Adrenal gland (tissue), 5 donors: ENCODE results near the gene TACR1.

ENCODE experiments used
- POLR2A ChIP-seq, 2 donors: fragments of 450-650 bp; IDR thresholded peaks; one replicate each; pipeline ENCODE4 v1.6.1; 2017; ENCODE audit warnings: antibody characterized with exemption in 2 of 2, mild to moderate bottlenecking in 2 of 2, moderate library complexity in 1 of 2
- TF ChIP-seq, protein P1 (sequence below), 6 experiments: fragments of 450-650 bp in 4 of 6; fragments of 200-600 bp in 2 of 6; sonication (generic) in 1 of 6; IDR thresholded peaks; 1 replicate in 5 of 6; 2 replicates in 1 of 6; pipeline versions ENCODE4 v1.5.1 to v1.8.0; 2016 to 2021; ENCODE audit warnings: antibody characterized with exemption in 6 of 6, mild to moderate bottlenecking in 2 of 6, moderate library complexity in 1 of 6
- donor health status: DM: no; HTN: no; CAD: no.

DNA sequence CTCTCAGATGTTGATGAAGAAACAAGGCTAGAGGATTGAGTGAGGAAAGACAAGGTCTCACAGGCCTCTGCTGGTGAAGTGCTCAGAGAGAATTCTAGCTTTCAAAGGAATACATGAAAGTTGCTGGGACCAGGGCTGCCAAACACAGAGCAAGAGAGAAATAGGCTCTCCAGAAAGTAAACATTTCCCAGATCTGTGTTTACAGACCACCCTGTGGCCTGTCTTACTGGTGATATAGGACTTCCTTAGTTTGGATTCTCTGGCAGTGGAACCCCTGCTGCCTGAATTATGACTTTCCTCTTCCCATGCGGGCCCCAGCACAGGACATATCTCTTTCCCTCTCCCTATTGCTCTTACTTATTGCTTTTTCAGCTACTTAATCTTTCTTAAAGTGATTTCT, 64.5 kb downstream of the TACR1 start:
- TF ChIP-seq, protein P1, sequence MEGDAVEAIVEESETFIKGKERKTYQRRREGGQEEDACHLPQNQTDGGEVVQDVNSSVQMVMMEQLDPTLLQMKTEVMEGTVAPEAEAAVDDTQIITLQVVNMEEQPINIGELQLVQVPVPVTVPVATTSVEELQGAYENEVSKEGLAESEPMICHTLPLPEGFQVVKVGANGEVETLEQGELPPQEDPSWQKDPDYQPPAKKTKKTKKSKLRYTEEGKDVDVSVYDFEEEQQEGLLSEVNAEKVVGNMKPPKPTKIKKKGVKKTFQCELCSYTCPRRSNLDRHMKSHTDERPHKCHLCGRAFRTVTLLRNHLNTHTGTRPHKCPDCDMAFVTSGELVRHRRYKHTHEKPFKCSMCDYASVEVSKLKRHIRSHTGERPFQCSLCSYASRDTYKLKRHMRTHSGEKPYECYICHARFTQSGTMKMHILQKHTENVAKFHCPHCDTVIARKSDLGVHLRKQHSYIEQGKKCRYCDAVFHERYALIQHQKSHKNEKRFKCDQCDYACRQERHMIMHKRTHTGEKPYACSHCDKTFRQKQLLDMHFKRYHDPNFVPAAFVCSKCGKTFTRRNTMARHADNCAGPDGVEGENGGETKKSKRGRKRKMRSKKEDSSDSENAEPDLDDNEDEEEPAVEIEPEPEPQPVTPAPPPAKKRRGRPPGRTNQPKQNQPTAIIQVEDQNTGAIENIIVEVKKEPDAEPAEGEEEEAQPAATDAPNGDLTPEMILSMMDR (IDR thresholded peaks at IDR 0.05), result no peak
- TF ChIP-seq POLR2A (IDR thresholded peaks at IDR 0.05), result no peak
